LHCN-M2 (cell line): Measurements from ENCODE around the gene BBS9. TPM values are rescaled to one million over a fixed set of nuclear protein-coding genes. Genes with fewer than 3 reads are reported as not detected.
A peak's percentile ranks its signal among the peaks of the same experiment; 100 is the strongest.
"Not testable (repeated sequence)": the region's sequence is repeated elsewhere in the genome, so short reads cannot be mapped to it uniquely, and the experiment has no call there.

ENCODE experiments used
- DNase-seq: peaks from one replicate; pipeline ENCODE4 v3.0.0-alpha.2; 2012; ENCODE audit warnings: low read depth
- total RNA-seq: library from RNA; depleted of rRNA; stranded (reverse); fragments of >200 nt; gene quantifications from 2 replicates; pipeline ENCODE4 v1.2.3, GENCODE V29; 2014

The BBS9 gene
- total RNA-seq, 1 experiment from 2014 or later, result 12.2 TPM

DNA sequence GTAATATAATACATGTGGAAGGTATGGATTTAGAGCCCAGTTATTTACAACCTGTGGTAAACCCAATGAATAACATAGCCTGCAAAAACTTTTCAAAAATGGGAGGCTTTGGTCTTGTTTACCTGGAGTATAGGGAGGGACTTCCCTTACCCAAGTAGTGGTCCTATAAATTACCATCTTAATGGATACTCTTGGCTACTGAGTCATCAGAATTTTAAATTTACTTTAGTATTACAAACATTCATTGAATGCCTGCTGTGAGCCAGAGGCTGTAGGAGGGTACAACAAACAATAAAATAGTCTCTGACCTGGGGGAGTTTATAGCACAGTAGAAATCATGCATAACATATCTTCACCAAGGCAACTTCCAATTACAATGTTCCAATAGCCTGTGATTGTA is 365.1 kb downstream of the BBS9 start:
- DNase-seq, result no peak

DNA sequence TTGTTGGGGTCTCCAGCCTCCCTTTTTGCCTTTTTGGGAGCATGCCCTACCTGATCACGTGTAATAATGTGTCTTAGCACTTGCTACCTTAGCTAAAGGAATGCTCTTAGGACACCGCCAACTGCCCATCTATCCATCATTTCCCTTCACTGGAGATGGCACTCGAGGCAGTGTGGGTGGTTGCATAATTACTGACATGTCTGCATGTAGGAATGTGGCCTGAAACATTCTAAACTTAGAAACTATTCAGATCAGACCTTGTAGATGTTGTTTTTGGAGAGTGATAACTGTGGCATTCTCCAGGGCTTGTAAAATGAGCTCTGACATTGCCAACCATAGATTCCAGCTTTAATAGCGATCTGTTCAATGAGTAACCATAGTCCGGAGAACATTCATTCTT is 365.8 kb downstream of the BBS9 start:
- peak; percentile 83 for DNase-seq

DNA sequence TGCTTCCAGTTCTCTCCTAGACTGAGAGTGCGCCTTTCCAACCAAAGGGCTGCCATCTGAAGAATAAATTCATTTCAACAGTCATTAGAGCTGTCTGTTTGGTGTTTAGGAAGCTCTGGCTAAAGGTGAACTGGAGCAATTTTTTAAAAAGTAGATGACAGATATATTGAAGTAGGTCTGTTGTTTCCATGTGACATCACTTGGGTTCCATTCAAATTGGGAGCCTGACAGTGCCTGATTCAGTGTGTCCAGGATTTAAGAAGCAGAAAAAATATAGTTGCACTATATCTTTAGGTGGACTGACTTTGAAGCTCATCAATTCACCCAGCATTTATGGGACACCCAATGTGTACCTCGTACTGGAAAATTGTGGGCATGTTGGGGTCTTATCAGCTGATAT is 367.7 kb downstream of the BBS9 start:
- DNase-seq, result no peak

DNA sequence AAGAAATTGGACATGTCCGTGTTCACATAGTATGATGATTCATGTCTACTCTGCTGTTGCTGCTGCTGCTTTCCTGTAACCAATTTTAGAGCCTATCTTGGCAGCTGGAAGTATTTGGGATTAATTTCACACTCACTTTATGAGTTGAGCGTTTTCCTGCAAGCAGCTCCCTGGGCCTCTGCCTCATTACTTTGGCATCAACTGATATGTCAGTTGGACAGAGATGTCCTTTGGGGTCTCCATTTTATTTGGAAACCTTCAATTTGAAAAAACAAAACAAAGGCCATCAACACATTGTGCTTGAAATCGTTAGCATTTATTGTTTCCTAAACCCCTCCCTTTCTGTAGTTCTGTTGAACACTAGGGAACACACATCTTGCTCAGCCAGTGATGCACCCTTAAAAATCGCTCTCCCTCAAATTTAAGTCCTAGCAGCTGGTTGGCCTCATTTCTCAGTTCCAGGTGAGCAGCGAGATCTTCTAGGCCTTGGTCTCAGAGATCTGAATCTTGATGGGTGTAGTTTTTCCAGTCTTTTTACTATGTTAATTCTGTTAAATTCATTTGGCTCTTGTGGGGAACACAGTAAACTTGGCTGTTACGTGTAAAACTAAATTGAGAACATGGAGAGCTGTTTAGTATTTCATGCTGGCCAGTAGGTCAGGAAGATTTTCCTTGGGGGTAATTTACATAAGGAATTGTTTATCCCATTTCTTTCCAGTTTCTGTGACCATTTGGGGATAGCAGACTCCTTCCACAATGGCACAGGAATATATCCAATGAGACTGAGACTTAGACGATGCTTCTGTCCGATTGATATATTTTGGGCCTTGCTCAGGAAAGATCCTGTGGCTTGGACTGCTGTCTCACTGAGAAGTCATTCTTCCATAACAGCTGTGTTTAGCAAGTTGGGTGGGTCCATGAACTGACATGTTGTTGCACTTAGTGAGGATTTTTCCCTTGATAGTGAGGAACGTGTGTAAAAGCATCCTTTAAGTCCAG is 371.6 kb downstream of the BBS9 start:
- peak; percentile 72 for DNase-seq

DNA sequence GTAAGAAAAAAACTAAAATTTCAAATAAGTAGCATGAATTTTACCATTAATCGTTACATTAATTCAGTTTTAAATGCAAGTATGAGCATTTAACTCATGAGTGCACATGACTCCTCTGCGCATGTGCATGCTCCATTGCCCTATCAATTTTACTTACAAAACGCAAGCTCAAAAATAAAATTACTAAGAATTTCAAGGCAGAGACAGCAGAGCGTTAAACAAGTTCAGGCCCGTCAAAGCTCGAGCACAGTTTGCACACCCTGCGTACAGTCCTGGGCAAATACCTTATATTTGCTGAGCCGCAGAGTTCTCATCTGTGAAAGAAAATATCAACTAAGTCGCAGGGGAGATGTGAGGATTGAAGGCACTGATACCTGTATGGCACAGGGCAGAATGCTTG is 373.6 kb downstream of the BBS9 start:
- no peak for DNase-seq

DNA sequence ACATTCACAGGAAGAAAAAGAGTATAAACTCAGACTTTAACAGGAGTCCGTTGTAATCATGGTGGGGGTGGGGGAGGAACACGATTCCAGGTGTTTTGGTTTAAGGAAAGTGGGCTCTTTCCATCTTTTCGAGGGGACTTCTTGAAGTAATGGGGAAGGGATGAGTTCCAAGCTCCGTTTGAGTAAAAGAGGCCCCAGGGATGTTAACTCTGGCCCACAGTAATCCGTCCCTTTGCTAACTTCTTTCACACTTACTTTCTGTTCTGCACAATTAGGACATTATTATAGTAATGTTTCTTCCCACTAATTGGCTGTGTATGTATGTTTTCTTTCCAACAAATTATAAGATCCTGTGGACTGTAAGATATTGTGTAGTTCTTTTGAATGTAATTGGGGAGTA is 374.4 kb downstream of the BBS9 start:
- DNase-seq, result no peak

DNA sequence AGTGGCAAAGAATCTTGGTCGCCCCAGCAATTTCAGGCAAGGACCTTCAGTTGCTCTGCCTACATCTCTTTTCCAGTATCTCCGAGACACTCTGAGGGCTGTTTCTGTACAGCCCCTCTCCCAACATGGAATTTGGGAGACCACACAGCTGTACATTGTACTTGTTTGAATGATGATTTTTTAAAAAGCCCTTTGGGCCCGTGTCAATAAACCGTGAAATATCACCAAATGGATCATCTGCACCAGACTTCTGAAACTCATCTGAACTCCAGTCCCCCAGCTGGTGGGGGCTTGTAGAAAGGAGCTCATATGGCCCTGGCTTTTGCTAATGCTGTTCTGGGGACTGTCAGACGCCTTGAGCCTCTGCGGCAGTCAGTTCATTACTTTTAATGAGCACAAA is 374.9 kb downstream of the BBS9 start:
- no peak for DNase-seq

DNA sequence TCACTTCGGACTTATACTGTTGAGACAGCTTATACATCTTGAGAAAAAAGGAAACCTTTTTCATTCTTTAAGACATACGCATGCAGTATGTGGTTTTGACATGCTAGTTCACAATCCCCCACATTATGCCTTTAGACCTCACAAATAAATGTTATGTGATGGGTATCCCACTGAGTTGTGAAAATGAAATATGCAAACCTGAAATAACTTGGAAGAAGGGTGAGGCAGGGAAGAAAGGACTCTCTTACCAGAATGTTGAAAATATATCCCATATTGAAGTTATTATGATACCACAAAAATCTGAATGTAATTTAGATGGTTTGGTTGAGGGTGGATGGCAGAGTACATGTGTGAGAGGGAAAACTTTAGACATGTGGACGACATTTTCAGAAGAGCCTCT is 379.8 kb downstream of the BBS9 start:
- DNase-seq, result no peak

DNA sequence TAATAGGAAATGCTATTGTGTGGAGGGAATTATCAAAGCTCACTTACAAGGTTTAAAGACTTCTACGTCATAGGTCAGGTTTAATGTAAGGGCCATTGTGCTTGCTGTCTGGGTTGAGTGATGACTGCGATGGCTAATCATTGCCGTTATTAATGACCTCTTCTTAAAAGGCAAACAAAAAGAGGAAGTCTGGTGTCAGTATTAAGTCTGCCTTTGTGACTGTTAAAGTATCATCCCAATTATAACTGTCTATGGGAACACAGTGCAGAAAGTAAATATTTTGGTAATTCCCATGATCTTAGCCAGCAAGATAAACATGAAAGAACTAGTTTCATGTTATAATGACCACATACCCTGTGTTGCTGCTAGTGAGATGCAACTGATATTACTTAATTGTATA is 382.4 kb downstream of the BBS9 start:
- DNase-seq, result no peak

DNA sequence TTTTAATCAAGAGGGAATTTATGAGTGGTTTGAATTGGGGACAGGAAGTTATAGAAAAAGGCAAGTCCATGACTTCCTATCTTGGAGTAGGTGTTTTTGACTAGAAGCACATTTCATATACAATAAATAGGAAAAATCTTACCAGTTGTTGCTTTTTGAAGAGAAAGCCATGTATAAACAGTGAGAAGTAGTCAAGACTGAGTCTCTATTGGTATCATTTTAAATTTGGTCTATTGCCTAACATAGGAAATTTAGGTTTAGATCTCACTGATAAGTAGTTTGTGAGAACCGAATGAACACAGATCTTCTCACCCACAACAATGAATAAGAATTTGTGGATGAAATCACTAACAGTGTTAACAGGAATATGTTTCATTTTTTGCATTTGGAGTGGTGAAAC is 387.2 kb downstream of the BBS9 start:
- no peak for DNase-seq

DNA sequence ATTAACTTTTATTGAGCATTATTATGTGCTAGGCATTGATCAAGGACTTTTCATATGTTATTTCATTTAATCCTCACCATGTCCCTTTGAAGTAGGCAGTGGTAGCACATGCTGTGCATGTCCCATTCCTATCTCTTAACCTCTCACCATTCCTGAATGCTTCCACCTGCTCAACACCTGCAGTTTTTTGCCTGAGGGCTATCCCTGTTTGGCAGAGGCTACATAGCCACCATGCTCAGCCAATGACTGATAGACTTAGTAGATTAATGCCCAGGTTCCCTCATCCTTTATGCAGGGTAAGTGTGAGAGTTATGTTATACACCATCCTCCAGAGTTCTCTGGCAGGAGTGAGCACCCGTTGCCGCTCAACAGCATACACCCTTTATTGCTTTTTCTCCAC is 387.8 kb downstream of the BBS9 start:
- no peak for DNase-seq

DNA sequence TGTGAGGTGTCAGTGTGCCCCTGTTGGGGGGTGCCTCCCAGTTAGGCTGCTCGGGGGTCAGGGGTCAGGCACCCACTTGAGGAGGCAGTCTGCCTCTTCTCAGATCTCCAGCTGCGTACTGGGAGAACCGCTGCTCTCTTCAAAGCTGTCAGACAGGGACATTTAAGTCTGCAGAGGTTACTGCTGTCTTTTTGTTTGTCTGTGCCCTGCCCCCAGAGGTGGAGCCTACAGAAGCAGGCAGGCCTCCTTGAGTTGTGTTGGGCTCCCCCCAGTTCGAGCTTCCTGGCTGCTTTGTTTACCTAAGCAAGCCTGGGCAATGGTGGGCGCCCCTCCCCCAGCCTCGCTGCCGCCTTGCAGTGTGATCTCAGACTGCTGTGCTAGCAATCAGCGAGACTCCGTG is 397.6 kb downstream of the BBS9 start:
- not testable (repeated sequence) for DNase-seq

DNA sequence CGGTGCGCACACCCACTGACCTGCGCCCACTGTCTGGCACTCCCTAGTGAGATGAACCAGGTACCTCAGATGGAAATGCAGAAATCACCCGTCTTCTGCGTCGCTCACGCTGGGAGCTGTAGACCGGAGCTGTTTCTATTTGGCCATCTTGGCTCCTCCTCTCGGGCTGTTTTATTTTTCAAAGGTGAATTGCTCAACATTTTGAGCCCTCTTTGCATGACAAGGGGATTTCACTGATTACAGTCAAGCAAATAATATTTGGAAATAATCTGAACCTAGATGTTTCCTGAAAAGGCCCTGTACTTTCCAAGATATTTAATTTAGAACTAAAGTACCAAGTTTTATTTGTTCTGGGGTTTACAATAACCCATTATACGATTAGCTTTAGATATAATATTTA is 398.2 kb downstream of the BBS9 start:
- not testable (repeated sequence) for DNase-seq

DNA sequence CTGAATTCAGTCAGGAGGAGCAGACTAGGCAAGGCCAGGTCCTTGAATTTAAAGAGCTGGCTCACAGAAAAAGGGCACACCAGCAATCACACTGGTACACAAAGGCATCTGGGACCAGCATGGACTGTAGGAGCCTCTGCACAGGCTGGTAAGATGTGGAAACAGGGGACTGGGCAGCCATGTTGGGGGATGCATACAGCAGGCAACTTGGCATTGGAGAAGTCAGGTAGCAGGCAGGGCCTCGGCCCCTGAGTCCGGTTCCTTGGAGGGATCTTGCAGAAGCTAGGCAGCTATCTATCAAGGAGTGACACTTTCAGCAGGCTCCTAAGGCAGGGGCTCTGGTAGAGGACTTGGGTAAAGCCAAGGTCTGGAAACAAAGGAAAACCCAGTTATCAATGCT is 399.7 kb downstream of the BBS9 start:
- no peak for DNase-seq

DNA sequence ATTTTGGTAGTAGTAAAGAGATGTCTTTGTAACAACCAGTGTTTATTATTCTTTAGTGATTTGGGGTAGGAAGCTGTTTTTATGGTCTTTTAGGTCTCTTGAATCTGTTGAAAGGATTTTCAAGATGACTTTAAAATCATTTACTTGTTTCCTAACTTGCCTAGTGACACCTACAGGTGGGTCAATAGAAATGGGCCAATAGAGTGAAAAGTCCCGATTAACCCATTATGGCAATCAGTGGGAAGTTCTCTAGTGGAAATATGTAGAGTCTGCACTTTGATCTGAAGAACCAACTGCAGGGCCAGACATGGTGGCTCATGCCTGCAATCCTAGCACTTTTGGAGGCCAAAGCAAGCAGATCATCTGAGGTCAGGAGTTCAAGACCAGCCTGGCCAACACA is 401.3 kb downstream of the BBS9 start:
- peak; percentile 15 for DNase-seq

DNA sequence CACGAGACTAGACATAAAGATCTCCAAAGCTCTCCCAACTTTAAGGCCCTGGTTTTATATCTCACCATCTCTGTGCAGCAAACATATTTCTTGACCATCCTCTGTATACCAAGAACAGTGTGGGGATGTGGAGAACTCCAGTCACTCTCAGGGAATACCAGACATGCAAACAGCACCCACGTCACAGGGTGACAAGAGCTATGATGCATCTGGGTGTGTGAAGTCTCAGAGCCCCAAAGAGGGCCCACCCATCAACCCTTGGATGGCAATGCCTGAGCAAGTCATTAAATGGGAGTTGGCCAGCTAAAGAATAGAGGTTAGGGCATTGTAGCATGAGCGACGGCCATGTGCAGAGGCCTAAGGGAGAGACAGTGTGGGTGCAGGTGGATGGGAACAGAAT is 402.5 kb downstream of the BBS9 start:
- no peak for DNase-seq

DNA sequence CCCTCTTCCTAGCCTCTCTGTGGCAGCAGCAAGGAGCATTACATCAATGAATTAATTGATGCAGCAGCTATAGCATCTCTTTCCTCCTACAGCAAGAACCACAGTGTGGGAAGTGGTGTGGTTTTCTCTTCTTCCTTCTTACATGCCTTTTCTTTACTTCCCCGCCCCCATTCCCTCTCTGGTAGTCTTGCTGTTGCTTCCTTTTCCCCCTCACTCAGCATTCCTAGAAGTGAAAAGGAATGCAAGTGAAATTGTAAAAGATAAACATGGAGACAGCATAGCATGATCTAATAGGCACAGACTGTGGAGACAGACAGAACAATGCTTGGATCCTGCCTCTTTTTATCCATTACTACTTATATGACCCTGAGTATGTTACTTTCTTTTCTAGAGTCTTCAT is 405.5 kb downstream of the BBS9 start:
- no peak for DNase-seq

DNA sequence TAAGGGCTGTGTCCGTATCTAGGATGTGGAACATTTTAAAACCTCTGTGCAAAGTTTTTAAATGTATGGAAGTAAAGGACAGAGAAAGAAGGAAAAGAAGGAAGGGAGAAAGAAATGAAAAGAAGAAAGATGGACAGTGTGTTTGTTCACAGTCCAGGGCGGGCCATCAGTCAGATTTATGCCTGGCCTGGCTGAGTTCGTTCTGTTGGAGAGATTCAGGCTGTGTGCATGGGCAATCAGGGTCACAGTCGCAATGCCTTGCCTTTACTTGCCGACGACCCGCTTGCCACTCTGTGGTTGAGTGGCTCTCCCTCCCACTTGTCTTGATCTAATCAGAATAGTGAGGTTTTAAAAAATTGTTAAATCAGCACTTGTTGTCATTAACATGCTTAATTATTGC is 406.6 kb downstream of the BBS9 start:
- DNase-seq, result no peak

DNA sequence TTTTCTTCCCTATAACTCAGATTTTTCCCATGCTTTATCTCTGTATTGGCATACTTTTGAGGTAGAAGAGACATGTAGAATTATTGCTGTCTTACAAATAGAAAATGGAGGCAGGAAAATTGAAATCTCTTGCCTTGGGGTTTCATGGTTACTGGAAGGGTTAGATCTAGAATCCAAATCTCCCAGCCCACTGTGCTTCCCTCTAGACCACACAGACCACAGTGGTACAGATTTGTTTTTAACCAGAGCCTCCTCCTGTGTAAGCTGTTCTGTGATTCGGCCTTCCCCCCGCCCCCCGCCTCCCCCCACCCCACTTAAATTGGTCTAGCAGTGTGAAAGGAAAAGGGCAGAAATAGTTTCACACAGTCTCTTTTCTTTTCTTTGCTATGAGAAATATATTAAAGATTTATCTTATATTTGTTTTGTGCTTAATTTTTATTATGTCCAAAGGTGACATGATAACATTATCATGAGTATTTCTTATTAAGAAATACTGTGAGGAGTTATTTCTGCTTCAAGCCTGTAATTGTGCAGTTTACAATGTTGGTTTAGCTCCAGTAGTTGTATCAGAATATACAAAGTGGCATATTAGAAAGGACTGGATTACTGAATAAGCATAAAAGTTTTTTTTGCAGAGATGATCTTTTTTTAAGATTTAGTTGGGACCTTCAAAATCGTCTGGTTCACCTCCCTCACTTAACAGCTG is 407.2 kb downstream of the BBS9 start:
- no peak for DNase-seq

DNA sequence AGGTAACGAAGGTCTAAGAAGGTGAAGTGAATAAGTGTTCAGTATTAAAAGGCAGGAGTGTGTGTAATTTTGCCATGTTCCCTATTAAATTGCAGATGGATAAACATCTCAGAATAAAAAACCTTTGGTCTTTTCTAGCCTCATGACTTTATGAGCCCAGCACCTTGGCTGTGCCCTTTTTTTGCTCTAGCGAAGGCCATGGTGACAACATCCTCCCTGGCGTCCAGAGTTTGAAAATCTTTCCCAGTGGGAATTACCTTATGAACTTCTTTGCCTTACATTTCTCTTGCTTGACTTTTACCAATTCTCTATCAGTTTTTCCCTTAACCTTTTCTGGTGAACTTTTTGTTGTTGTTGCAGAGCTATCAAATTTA is 407.7 kb downstream of the BBS9 start:
- DNase-seq, result no peak

DNA sequence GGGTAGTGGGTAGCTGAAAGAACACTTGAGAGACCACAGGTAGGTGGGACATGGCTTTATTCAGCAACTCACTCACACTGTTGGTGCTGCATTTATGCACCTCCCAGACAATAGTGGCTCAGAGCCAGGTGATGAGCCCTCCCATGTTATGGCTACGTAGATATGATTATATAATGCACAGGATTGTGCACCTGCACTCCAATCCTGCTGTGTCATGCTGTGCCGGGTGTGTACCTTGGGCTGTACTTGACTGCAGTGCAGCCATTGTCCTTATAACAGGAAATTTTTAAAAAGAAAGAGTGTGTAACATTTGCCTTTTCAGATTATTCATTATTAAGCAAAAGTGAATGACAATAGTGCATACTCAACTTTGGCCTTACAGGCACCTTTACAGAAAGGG is 409.8 kb downstream of the BBS9 start:
- peak; percentile 17 for DNase-seq

DNA sequence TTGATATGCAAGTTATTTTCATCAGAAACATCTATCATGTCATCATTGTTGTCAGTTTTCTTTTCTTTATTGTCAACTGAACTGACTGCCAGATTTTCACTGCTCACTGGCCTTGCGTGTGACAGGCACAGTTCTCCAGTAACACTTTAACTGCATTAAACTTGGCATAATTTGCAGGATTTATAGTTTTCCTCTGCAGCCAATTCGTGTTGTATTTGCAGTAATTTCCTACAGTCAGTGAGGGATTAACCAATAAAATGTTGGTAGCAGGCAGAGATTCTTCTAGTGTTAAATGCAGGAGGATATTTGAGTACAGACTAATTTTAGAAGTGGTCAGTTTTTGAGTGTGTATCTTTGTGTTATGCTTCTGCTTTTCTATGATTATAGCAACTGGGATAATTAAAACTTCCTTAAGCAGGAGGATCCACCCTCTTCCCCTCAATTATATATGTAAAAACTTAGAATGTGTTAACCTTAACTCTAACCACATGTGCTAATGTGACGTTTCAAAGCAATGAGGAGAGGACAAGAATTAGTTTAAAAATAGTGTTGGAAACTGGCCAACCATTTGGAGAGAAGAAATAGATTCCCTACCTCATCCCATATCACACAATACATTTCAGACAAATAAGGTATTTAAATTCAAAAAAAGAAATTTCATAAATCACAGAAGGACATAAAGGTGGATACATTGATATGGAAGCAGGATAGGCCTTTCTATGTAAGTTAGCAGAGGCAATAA is 410.5 kb downstream of the BBS9 start:
- DNase-seq, result no peak
